ENCODE results near the gene SNAP25. TPM values are rescaled to one million over a fixed set of nuclear protein-coding genes. Genes with fewer than 3 reads are reported as not detected.

The SNAP25 gene
- total and polyA plus RNA-seq, 9 of the 15 experiments (the other 6 are each of a cell fraction or from before 2014, with no cell fraction given): 0.07 TPM; not detected in 8

DNA sequence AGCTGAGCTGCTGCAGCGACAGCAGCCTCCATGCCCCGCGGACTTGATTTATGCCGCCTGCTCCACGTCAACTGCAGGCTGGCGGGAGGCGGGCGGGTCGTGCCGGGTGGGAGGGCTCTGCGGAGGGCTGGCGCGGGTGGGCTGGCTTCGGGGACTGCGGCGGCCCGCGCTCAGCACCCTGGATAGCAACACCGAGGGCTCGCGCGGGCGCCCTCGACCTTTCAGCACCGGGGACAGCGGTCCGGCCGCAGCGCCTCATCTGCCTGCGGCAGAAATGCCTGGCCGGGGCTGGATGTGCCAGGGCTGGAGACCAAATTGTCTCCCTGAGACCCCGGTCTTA is 792 bp downstream of the SNAP25 start (continued):
- TF ChIP-seq ZNF347 (CRISPR knock-in tag; IDR thresholded peaks at IDR 0.05; ENCODE audit: low read depth): no peak
- peak; percentile 51; the same call in 1 of the 2 replicates for TF ChIP-seq ZNF740 (CRISPR knock-in tag; IDR thresholded peaks at IDR 0.05)
- no peak for TF ChIP-seq ZNF740 (tag; IDR thresholded peaks at IDR 0.05)
- peak; percentile 83 for TF ChIP-seq ATF2 (CRISPR knock-in tag; IDR thresholded peaks at IDR 0.05)
- TF ChIP-seq SP2 (IDR thresholded peaks at IDR 0.05; ENCODE audit: extremely low read depth, low read depth, low read length, poor library complexity, severe bottlenecking): no peak
- no peak for TF ChIP-seq ZFP1 (CRISPR knock-in tag; IDR thresholded peaks at IDR 0.05)
- TF ChIP-seq, protein P1, sequence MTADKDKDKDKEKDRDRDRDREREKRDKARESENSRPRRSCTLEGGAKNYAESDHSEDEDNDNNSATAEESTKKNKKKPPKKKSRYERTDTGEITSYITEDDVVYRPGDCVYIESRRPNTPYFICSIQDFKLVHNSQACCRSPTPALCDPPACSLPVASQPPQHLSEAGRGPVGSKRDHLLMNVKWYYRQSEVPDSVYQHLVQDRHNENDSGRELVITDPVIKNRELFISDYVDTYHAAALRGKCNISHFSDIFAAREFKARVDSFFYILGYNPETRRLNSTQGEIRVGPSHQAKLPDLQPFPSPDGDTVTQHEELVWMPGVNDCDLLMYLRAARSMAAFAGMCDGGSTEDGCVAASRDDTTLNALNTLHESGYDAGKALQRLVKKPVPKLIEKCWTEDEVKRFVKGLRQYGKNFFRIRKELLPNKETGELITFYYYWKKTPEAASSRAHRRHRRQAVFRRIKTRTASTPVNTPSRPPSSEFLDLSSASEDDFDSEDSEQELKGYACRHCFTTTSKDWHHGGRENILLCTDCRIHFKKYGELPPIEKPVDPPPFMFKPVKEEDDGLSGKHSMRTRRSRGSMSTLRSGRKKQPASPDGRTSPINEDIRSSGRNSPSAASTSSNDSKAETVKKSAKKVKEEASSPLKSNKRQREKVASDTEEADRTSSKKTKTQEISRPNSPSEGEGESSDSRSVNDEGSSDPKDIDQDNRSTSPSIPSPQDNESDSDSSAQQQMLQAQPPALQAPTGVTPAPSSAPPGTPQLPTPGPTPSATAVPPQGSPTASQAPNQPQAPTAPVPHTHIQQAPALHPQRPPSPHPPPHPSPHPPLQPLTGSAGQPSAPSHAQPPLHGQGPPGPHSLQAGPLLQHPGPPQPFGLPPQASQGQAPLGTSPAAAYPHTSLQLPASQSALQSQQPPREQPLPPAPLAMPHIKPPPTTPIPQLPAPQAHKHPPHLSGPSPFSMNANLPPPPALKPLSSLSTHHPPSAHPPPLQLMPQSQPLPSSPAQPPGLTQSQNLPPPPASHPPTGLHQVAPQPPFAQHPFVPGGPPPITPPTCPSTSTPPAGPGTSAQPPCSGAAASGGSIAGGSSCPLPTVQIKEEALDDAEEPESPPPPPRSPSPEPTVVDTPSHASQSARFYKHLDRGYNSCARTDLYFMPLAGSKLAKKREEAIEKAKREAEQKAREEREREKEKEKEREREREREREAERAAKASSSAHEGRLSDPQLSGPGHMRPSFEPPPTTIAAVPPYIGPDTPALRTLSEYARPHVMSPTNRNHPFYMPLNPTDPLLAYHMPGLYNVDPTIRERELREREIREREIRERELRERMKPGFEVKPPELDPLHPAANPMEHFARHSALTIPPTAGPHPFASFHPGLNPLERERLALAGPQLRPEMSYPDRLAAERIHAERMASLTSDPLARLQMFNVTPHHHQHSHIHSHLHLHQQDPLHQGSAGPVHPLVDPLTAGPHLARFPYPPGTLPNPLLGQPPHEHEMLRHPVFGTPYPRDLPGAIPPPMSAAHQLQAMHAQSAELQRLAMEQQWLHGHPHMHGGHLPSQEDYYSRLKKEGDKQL (CRISPR knock-in tag; IDR thresholded peaks at IDR 0.05; ENCODE audit: borderline replicate concordance): 0 out of 2 replicates have a peak, but pooled peaks have one; percentile 91
- no peak for TF ChIP-seq ZC3H8 (IDR thresholded peaks at IDR 0.05)
- peak; percentile 81 for TF ChIP-seq FOXJ3 (CRISPR knock-in tag; IDR thresholded peaks at IDR 0.05)
- 0 out of 6 replicates have a peak, but pooled peaks of 1 of the 3 experiments have one; percentile 42 for TF ChIP-seq ZBTB11 (CRISPR knock-in tag; IDR thresholded peaks at IDR 0.05)
- no peak for TF ChIP-seq RBM25 (IDR thresholded peaks at IDR 0.05; ENCODE audit: low read depth, low read length, severe bottlenecking)
- peak; percentile 84; the same call in 1 of the 2 replicates for TF ChIP-seq HMGXB4 (CRISPR knock-in tag; IDR thresholded peaks at IDR 0.05)
- TF ChIP-seq ZNF146 (CRISPR knock-in tag; IDR thresholded peaks at IDR 0.05; ENCODE audit: unreplicated experiment): peak; percentile 54
